Activated gamma-delta T cell treated with anti-CD3 and anti-CD28 coated beads, Interleukin-2, amount 50 U/mL, for 16 hours (primary cell): ENCODE data around the gene TJP1.
"Not testable (repeated sequence)": the region's sequence is repeated elsewhere in the genome, so short reads cannot be mapped to it uniquely, and the experiment has no call there.

Experiments
- DNase-seq: peaks from one replicate; pipeline ENCODE4 v3.0.0-alpha.2; 2020; ENCODE audit warnings: low read depth

TJP1 gene

GRCh38 chr15:29753506-29753905 lies 68.8 kb downstream of the TJP1 start:
- no peak for DNase-seq

- no peak for DNase-seq
Observed at GRCh38 chr15:29750754-29751153, 71.5 kb downstream of the TJP1 start.

GRCh38 chr15:29749365-29750086 lies 72.7 kb downstream of the TJP1 start:
- no peak for DNase-seq

GRCh38 chr15:29747837-29748417 lies 74.3 kb downstream of the TJP1 start:
- DNase-seq, result no peak

- DNase-seq, result no peak
Observed at GRCh38 chr15:29743475-29743874, 78.8 kb downstream of the TJP1 start.

- no peak for DNase-seq
Observed at GRCh38 chr15:29740692-29741311, 81.5 kb downstream of the TJP1 start.

- no peak for DNase-seq
Observed at GRCh38 chr15:29736744-29737020, 85.6 kb downstream of the TJP1 start.

- no peak for DNase-seq
Observed at GRCh38 chr15:29736012-29736743, 86.1 kb downstream of the TJP1 start.

GRCh38 chr15:29734917-29735572 lies 87.2 kb downstream of the TJP1 start:
- no peak for DNase-seq

GRCh38 chr15:29731865-29732264 lies 90.4 kb downstream of the TJP1 start:
- DNase-seq, result no peak

GRCh38 chr15:29730471-29730870 lies 91.8 kb downstream of the TJP1 start:
- not testable (repeated sequence) for DNase-seq

- DNase-seq, result no peak
Observed at GRCh38 chr15:29728418-29728817, 93.8 kb downstream of the TJP1 start.

- no peak for DNase-seq
Observed at GRCh38 chr15:29727871-29728270, 94.4 kb downstream of the TJP1 start.

GRCh38 chr15:29726553-29726952 lies 95.7 kb downstream of the TJP1 start:
- DNase-seq, result no peak

GRCh38 chr15:29724026-29724425 lies 98.2 kb downstream of the TJP1 start:
- no peak for DNase-seq

- DNase-seq, result no peak
Observed at GRCh38 chr15:29713784-29714183, 108.5 kb downstream of the TJP1 start.

- DNase-seq, result no peak
Observed at GRCh38 chr15:29712149-29712885, 110.0 kb downstream of the TJP1 start.

- no peak for DNase-seq
Observed at GRCh38 chr15:29711531-29711930, 110.7 kb downstream of the TJP1 start.

GRCh38 chr15:29708519-29708918 lies 113.7 kb downstream of the TJP1 start:
- DNase-seq, result no peak

- DNase-seq, result no peak
Observed at GRCh38 chr15:29704950-29705597, 117.2 kb downstream of the TJP1 start.

- DNase-seq, result no peak
Observed at GRCh38 chr15:29701151-29701550, 121.1 kb downstream of the TJP1 start.
